Lower leg skin (tissue), 4 donors: Measurements from ENCODE around the gene GALNT3. TPM values are rescaled to one million over a fixed set of nuclear protein-coding genes. Genes with fewer than 3 reads are reported as not detected.
A peak's percentile ranks its signal among the peaks of the same experiment; 100 is the strongest.

ENCODE experiments used
- DNase-seq, 2 donors: peaks; one replicate each; pipeline ENCODE4 v3.0.0-alpha.2; 2019; ENCODE audit warnings: low spot score in 2 of 2
- H3K4me3 ChIP-seq: fragments of 200-600 bp; sonication (generic); 2 replicates; pipeline ENCODE4 v1.5.1; 2017; ENCODE audit warnings: mild to moderate bottlenecking, low read depth; ENCODE audit not compliant: poor library complexity, severe bottlenecking
- CTCF ChIP-seq, 3 donors: fragments of 450-650 bp; IDR thresholded peaks; one replicate each; pipeline ENCODE4 v1.5.1; 2016; ENCODE audit warnings: antibody characterized with exemption in 3 of 3, mild to moderate bottlenecking in 3 of 3, moderate library complexity in 2 of 3
- POLR2A ChIP-seq, 2 donors: fragments of 450-650 bp; IDR thresholded peaks; one replicate each; pipeline ENCODE4 v1.6.1; 2016 to 2017; ENCODE audit warnings: antibody characterized with exemption in 2 of 2, mild to moderate bottlenecking in 1 of 2, moderate library complexity in 1 of 2
- WGBS, 2 donors: methylation state at CpG; one replicate each; pipeline ENCODE4 v1.1.5; 2018; 5-methylcytosine and 5-hydroxymethylcytosine counted together
- intact Hi-C: fragments of 100-400 bp; cut with DNase I; formaldehyde crosslinking; loops from one replicate; pipeline ENCODE4 v1.15.0; 2023; ENCODE audit warnings: low total_unique reads
- total RNA-seq, 4 donors: library from RNA; depleted of rRNA; stranded (reverse); fragments of >200 nt; gene quantifications; one replicate each; pipeline ENCODE4 v1.1.0, GENCODE V29; 2016

GALNT3 gene
- total RNA-seq, 4 donors from 2014 or later = 14.2 to 30.9 (median 18.2) TPM

GRCh38 chr2:165795011-165795410 is 964 bp upstream of the GALNT3 start:
- TF ChIP-seq POLR2A (IDR thresholded peaks at IDR 0.05) (no peak), CTCF (IDR thresholded peaks at IDR 0.05) (no peak)
- 31 to 47% methylated on average over 2 of the region's 2 CpGs for WGBS, 2 donors
- no peak overlapping the region for H3K4me3 ChIP-seq
- intact Hi-C loops = no loop called here
- DNase-seq = no peak

GRCh38 chr2:165794536-165794928 is 485 bp upstream of the GALNT3 start:
- 8 to 14% methylated on average over 18 of the region's 18 CpGs for WGBS, 2 donors
- peak overlapping the region; percentile 53 for H3K4me3 ChIP-seq
- peak; percentile 29 to 85 for DNase-seq
- no peak for TF ChIP-seq CTCF (IDR thresholded peaks at IDR 0.05)
- no peak for TF ChIP-seq POLR2A (IDR thresholded peaks at IDR 0.05)
- intact Hi-C loops = no loop called here

- WGBS, 2 donors = 10 to 12% methylated on average over 15 to 29 of the region's 35 CpGs
- intact Hi-C loops = no loop called here
These were observed 777 bp downstream of the GALNT3 start for GRCh38 chr2:165793161-165793778.

GRCh38 chr2:165792104-165792454 is 2.0 kb downstream of the GALNT3 start:
- TF ChIP-seq CTCF (IDR thresholded peaks at IDR 0.05) = no peak
- TF ChIP-seq POLR2A (IDR thresholded peaks at IDR 0.05) = no peak
- no peak for DNase-seq
- H3K4me3 ChIP-seq = no peak overlapping the region
- 24 to 80% methylated on average over 1 of the region's 1 CpG for WGBS, 2 donors
- intact Hi-C loops = no loop called here

More at GRCh38 chr2:165793161-165793778, 777 bp downstream of the GALNT3 start:
- H3K4me3 ChIP-seq = peak overlapping the region; percentile 53
- TF ChIP-seq CTCF (IDR thresholded peaks at IDR 0.05) (no peak), POLR2A (IDR thresholded peaks at IDR 0.05) (no peak)
- peak; percentile 16 to 85 for DNase-seq

GRCh38 chr2:165791421-165792103 is 2.5 kb downstream of the GALNT3 start:
- intact Hi-C loops = no loop called here
- WGBS, 2 donors = 55 to 65% methylated on average over 2 of the region's 2 CpGs
- H3K4me3 ChIP-seq = no peak overlapping the region
- TF ChIP-seq POLR2A (IDR thresholded peaks at IDR 0.05) (no peak), CTCF (IDR thresholded peaks at IDR 0.05) (no peak)
- no peak for DNase-seq
